ENCODE results near the gene LMAN1L. TPM values are rescaled to one million over a fixed set of nuclear protein-coding genes. Genes with fewer than 3 reads are reported as not detected.

LMAN1L gene
- total RNA-seq, 1 donor from 2014 or later: 0.75 TPM

DNA sequence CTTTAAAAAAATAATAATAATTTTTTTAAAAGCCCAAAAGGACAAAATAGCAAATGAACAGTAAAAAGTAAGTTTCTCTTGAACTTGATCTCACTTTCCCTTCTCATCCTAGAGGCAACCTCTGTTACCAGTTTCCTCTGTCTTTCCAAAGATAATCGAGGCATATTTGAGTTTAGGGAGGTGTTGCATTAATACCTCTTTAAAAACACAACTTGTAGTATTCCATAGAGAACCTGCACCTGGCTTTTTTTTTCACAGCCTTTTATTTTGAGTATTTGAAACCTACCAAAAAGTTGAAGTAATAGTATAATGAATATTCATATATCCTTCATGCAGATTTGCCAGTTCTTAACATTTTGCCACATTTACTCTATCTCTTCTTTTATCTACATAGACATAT is 21.6 kb upstream of the LMAN1L start:
- Mint-ChIP-seq H3K4me3 (peak overlapping the region; percentile 75), H3K27ac (peak overlapping the region; percentile 91), H3K36me3 (ENCODE audit: low read depth) (peaks cover 43% of the 10 kb centered on the region), H3K27me3 (ENCODE audit: insufficient read depth) (no peaks in the 10 kb centered on the region), H3K9me3 (no peaks in the 10 kb centered on the region), H3K4me1 (ENCODE audit: low read depth) (peaks cover 80% of the 10 kb centered on the region)
- intact Hi-C loops (cut with micrococcal nuclease): no loop called here
- DNase-seq (ENCODE audit: low spot score): no peak

GRCh38 chr15:74791667-74792066 is 21.0 kb upstream of the LMAN1L start:
- H3K4me3 Mint-ChIP-seq: peak overlapping the region; percentile 75
- peak overlapping the region; percentile 91 for H3K27ac Mint-ChIP-seq
- intact Hi-C loops (cut with micrococcal nuclease): loop anchor here (2.0 kb wide), 1 partner anchor 413 kb away; no protein-coding TSS in a partner anchor
- H3K4me1 Mint-ChIP-seq (ENCODE audit: low read depth): peaks cover 84% of the 10 kb centered on the region
- no peak for DNase-seq (ENCODE audit: low spot score)
- H3K27me3 Mint-ChIP-seq (ENCODE audit: insufficient read depth): no peaks in the 10 kb centered on the region
- peaks cover 44% of the 10 kb centered on the region for H3K36me3 Mint-ChIP-seq (ENCODE audit: low read depth)
- H3K9me3 Mint-ChIP-seq: no peaks in the 10 kb centered on the region

- Mint-ChIP-seq H3K9me3 (no peaks in the 10 kb centered on the region), H3K27me3 (ENCODE audit: insufficient read depth) (no peaks in the 10 kb centered on the region), H3K27ac (peak overlapping the region; percentile 91), H3K4me3 (peak overlapping the region; percentile 75), H3K4me1 (ENCODE audit: low read depth) (peaks cover 79% of the 10 kb centered on the region), H3K36me3 (ENCODE audit: low read depth) (peaks cover 42% of the 10 kb centered on the region)
- no peak for DNase-seq (ENCODE audit: low spot score)
- intact Hi-C loops (cut with micrococcal nuclease): loop anchor here (1.0 to 2.0 kb wide), 2 partner anchors 21 to 412 kb away; no protein-coding TSS in a partner anchor
Measured at GRCh38 chr15:74792227-74793016, 20.2 kb upstream of the LMAN1L start.

DNA sequence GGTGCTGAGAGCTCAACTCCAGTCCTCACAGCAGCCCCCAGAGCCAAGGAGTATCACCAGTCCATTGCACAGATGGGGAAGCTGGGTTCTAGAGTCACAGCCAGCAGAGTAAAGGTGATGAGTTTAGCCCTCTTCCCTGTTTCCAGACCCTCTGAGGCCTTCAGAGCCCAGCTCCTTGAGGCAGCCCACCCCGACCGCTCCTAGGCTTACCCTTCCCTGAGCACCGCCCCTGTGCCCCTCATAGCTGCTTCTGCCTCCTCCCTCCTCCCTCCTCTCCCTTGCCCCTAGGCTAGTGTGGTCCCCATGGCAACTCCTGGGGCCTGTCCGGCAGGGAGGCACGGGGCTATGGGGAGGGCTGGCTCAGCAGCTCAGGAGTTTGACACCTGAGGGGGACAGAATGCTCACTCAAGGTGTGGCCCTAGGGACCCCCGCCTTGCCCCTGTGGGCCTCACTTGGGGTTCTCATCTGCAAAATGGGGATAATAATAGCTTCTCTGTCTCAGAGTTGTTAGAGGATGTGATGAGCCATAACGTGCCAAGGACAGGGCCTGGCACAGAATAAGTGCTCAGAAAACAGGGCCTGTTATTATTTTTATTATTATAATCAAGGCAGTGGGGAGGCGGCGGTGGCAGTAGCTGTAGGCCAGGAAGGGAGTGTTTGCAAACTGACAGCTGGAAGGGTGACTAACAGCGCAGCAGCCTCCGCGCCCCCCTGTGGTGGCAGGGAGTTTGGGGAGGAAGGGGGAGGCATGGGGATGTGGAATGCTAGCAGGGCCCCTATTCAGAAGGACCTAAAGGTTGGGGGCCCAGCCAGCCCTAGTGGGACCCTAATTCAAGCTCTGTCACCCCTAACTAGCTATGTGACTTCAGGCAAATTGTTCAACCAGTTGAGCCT is 19.3 kb upstream of the LMAN1L start:
- intact Hi-C loops (cut with micrococcal nuclease): loop anchor here (1.0 to 2.0 kb wide), 2 partner anchors 22 to 411 kb away; no protein-coding TSS in a partner anchor
- H3K36me3 Mint-ChIP-seq (ENCODE audit: low read depth): peaks cover 44% of the 10 kb centered on the region
- peak overlapping the region; percentile 42 for H3K4me3 Mint-ChIP-seq
- H3K27me3 Mint-ChIP-seq (ENCODE audit: insufficient read depth): no peaks in the 10 kb centered on the region
- H3K27ac Mint-ChIP-seq: peak overlapping the region; percentile 74
- DNase-seq (ENCODE audit: low spot score): no peak
- peaks cover 75% of the 10 kb centered on the region for H3K4me1 Mint-ChIP-seq (ENCODE audit: low read depth)
- H3K9me3 Mint-ChIP-seq: no peaks in the 10 kb centered on the region

GRCh38 chr15:74794248-74794969 is 18.2 kb upstream of the LMAN1L start:
- H3K4me1 Mint-ChIP-seq (ENCODE audit: low read depth): peaks cover 65% of the 10 kb centered on the region
- no peaks in the 10 kb centered on the region for H3K27me3 Mint-ChIP-seq (ENCODE audit: insufficient read depth)
- no peak for DNase-seq (ENCODE audit: low spot score)
- intact Hi-C loops (cut with micrococcal nuclease): no loop called here
- no peaks in the 10 kb centered on the region for H3K9me3 Mint-ChIP-seq
- H3K27ac Mint-ChIP-seq: peak overlapping the region; percentile 82
- peak overlapping the region; percentile 57 for H3K4me3 Mint-ChIP-seq
- peaks cover 43% of the 10 kb centered on the region for H3K36me3 Mint-ChIP-seq (ENCODE audit: low read depth)

DNA sequence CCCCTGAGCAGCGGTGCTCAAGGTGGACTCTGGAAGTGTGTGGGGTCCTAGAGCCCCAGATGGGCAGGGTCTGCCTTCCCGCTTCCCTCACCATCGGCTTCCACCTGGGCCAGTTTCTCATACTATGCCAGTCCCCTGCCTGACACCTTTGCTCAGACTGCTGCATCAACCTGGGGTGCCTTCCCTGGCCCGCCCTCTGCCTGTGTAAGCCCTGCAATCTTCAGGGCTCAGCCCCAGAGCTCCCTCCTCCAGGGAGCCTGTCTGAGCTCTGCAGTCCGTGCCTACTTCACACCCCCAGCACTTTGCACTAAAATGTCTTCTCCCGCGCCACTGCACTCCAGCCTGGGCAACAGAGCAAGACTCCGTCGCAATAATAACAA is 17.7 kb upstream of the LMAN1L start:
- Mint-ChIP-seq H3K36me3 (ENCODE audit: low read depth) (peaks cover 39% of the 10 kb centered on the region), H3K9me3 (no peaks in the 10 kb centered on the region), H3K4me1 (ENCODE audit: low read depth) (peaks cover 65% of the 10 kb centered on the region), H3K27me3 (ENCODE audit: insufficient read depth) (no peaks in the 10 kb centered on the region), H3K27ac (peak overlapping the region; percentile 82), H3K4me3 (peak overlapping the region; percentile 57)
- intact Hi-C loops (cut with micrococcal nuclease): no loop called here
- DNase-seq (ENCODE audit: low spot score): no peak

- no peaks in the 10 kb centered on the region for H3K27me3 Mint-ChIP-seq (ENCODE audit: insufficient read depth)
- H3K9me3 Mint-ChIP-seq: no peaks in the 10 kb centered on the region
- H3K4me3 Mint-ChIP-seq: peak overlapping the region; percentile 47
- DNase-seq (ENCODE audit: low spot score): no peak
- H3K36me3 Mint-ChIP-seq (ENCODE audit: low read depth): peaks cover 39% of the 10 kb centered on the region
- H3K27ac Mint-ChIP-seq: peak overlapping the region; percentile 84
- H3K4me1 Mint-ChIP-seq (ENCODE audit: low read depth): peaks cover 60% of the 10 kb centered on the region
- intact Hi-C loops (cut with micrococcal nuclease): no loop called here
Measured at GRCh38 chr15:74795966-74796625, 16.5 kb upstream of the LMAN1L start.

DNA sequence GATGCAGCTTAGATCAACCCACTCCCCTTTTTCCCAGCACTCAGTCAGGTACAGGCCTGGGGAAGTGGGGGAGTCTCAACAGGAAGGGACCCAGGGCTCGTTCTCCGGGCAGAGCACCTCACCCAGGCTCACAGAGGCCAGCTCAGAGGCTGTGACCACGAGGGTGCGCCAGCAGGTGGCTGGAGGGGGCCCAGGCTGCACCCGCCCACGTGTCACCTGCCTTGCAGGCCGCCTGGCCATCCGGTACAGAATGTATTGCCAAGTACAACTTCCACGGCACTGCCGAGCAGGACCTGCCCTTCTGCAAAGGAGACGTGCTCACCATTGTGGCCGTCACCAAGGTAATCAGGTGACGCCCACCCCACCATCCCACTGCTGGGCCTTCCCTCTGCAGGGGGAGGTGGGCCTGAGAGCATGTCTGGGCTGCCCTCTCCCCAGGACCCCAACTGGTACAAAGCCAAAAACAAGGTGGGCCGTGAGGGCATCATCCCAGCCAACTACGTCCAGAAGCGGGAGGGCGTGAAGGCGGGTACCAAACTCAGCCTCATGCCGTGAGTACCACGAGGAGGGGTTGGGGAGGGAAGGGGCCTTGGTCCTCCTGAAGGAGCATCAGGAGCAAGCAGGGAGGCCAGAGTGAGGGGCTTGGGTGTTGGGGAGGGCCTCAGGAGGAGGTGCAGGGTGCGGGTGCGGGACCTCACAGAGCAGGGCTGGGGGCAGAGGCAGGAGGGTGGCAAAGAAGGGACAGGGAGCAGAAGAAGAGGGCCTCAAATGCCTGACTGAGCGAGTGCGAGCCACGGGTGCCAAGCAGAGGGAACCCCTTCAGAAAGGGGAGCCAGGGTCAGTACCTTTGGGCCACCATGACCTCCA is 14.0 kb upstream of the LMAN1L start:
- H3K36me3 Mint-ChIP-seq (ENCODE audit: low read depth): peaks cover 34% of the 10 kb centered on the region
- DNase-seq (ENCODE audit: low spot score): no peak
- no peaks in the 10 kb centered on the region for H3K9me3 Mint-ChIP-seq
- intact Hi-C loops (cut with micrococcal nuclease): no loop called here
- H3K27ac Mint-ChIP-seq: peak overlapping the region; percentile 81
- peaks cover 35% of the 10 kb centered on the region for H3K4me1 Mint-ChIP-seq (ENCODE audit: low read depth)
- no peaks in the 10 kb centered on the region for H3K27me3 Mint-ChIP-seq (ENCODE audit: insufficient read depth)
- no peak overlapping the region for H3K4me3 Mint-ChIP-seq

DNA sequence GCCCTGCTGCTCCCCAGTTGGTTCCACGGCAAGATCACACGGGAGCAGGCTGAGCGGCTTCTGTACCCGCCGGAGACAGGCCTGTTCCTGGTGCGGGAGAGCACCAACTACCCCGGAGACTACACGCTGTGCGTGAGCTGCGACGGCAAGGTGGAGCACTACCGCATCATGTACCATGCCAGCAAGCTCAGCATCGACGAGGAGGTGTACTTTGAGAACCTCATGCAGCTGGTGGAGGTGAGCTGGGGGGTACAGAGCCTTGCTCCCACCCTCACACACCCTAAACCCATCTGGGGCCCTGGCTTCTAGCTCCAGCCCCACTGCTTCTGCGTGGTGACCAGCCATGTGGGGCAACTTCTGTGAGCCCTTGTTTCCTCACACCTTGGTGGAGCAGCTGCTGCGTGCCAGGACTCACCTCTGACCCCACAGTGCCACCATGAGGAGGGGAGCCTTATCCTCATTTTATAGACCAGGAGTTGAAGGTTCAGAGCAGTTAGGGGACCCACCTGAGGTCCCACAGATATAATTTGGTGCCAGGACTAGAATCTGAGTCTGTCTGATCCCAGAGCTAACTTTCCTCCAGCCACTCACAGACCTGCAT is 13.3 kb upstream of the LMAN1L start:
- intact Hi-C loops (cut with micrococcal nuclease): no loop called here
- H3K9me3 Mint-ChIP-seq: no peaks in the 10 kb centered on the region
- H3K27ac Mint-ChIP-seq: peak overlapping the region; percentile 81
- no peak overlapping the region for H3K4me3 Mint-ChIP-seq
- no peaks in the 10 kb centered on the region for H3K27me3 Mint-ChIP-seq (ENCODE audit: insufficient read depth)
- DNase-seq (ENCODE audit: low spot score): no peak
- peaks cover 41% of the 10 kb centered on the region for H3K36me3 Mint-ChIP-seq (ENCODE audit: low read depth)
- peaks cover 39% of the 10 kb centered on the region for H3K4me1 Mint-ChIP-seq (ENCODE audit: low read depth)

DNA sequence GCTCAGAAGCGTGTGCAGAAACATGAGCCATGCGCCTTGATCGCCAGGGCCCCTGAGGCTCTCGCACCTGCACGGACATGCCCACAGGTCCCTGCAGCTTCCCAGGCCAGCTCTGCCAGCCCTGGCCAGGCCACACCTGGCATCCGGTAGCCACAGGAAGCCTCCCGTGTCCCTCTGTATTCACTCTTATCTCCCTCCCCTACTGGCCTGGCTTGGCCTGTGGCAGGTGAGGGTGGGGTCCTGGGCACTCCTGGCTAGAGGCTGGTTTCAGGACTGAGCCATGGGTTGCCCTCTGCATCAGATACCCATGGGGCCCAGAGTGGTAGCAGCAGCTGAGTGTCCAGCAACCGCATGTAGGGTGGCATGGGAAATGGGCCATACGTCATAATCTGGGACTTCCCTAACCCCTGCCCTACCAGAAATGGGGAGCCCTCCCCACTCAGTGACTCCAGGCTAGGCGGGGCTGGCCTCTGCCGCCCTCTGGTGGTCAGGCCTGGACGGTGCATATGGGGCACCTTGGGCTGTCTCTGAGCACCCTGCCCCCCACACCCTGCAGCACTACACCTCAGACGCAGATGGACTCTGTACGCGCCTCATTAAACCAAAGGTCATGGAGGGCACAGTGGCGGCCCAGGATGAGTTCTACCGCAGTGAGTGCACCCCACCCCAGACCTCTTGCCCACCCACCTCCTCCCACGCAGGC is 12.6 kb upstream of the LMAN1L start:
- no peaks in the 10 kb centered on the region for H3K9me3 Mint-ChIP-seq
- intact Hi-C loops (cut with micrococcal nuclease): loop anchor here (1.0 to 2.0 kb wide), 6 partner anchors 12 to 165 kb away; no protein-coding TSS in a partner anchor
- DNase-seq (ENCODE audit: low spot score): peak; percentile 82
- peak overlapping the region; percentile 81 for H3K27ac Mint-ChIP-seq
- H3K4me3 Mint-ChIP-seq: peak overlapping the region; percentile 45
- H3K27me3 Mint-ChIP-seq (ENCODE audit: insufficient read depth): no peaks in the 10 kb centered on the region
- H3K4me1 Mint-ChIP-seq (ENCODE audit: low read depth): peaks cover 37% of the 10 kb centered on the region
- H3K36me3 Mint-ChIP-seq (ENCODE audit: low read depth): peaks cover 40% of the 10 kb centered on the region

Data from activated T-helper 1 cell treated with anti-CD3 and anti-CD28 coated beads, Interleukin-12 subunit alpha, Interleukin-12 subunit beta, Interleukin-2, Interleukin-4 antibody, amounts not matched to agents 30 ng/mL and 10 ng/mL and 1 ng/mL, durations not matched to agents 14 hours and 24 hours and 36 hours (primary cell).